ENCODE data around the gene PLCB1.

DNA sequence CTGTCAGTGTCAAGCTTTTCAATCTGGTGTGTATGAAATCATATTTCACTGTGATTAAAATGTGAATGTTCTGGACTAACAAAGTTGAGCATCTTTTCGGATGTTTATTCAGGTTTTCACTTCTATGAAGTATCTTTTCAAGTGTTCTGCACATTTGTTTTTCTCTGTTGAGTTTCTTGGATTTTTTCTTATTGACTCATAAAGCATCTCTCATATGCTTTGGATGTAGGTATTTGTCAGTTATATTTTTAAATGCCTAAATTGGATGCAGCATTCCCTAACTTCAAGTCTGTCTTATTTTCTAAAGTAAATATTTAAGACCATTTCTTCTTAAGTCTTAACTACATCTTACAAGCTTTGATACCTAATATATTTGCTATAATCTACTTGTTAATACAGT lies 398.0 kb downstream of the PLCB1 start:
- no peak for TF ChIP-seq FOXP2 (optimal IDR thresholded peaks at IDR 0.05; ENCODE audit: control extremely low read depth, extremely low read length, insufficient read depth)
- no peak for TF ChIP-seq POLR2AphosphoS5 (IDR thresholded peaks at IDR 0.05; ENCODE audit: borderline replicate concordance, low read depth, low read length)

Data from SK-N-MC (cell line).